GM18870 (cell line): Measurements from ENCODE around the gene DESI1.
"Not testable (repeated sequence)": the region's sequence is repeated elsewhere in the genome, so short reads cannot be mapped to it uniquely, and the experiment has no call there.

Experiments
- ATAC-seq: cut with Tn5 transposase; IDR thresholded peaks from one replicate; pipeline ENCODE4 v1.9.1; 2021; ENCODE audit warnings: moderate library complexity; ENCODE audit not compliant: unreplicated experiment

Gene DESI1

DNA sequence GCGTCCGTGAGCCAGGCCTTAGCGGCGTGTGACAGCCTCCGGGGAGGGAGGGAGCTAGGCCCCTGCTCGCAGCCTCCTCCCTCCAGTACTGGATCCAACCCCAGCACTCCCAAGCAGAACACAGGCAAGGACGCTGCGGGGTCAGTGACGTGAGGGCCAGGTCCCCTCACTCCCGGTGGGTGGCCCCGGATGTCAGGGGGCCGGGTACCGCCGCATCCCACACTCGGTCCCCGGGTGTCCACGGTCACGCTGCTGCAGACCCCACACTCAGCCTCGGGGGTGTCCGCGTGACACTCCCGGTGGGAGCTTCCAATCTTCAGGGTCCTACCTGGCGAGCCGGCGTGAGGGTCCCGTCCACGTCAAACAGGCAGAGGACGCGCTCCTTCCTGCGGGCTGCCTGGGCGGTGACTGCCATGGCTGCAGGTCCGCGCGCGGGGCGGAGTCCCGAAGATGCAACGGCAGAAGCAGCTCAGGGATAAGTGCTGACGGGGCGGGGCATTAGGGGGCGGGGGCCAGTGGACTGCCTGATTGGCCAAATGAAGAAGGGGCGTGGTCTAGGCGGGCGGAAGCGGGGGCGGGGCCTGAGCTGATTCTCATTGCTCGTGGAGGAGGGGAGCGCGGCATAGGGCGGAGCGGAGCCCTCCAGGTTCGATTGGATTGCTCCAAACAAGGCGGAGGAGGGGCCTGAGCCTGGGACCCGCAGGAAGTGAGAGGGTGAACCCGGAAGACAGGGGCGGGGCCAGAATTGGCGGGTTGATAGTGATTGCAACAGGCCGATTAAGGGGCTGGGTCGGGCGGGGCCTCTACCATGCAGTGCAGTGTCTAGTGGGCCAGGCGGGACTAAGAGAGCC, 31.2 kb downstream of the DESI1 start, which contains the start of gene PMM1:
TSS of gene PMM1 (minus strand) at position 450 of the 851 bp plus-strand sequence. CDS start at position 415, 35 bp downstream.
- peak; percentile 66 for ATAC-seq

DNA sequence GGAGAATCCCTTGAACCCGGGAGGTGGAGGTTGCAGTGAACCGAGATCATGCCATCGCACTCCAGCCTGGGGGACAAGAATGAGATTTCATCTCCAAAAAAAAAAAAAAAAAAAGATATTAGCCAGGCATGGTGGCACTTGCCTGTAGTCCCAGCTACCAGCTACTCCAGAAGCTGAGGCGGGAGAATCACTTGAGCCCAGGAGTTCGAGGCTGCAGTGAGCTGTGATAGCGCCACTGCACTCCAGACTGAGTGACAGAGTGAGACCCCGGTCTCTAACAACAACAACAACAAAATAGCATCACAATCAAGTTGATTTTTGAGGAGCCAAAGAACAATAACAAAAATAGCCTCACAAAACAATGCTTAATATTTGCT, 33.5 kb downstream of the DESI1 start:
- ATAC-seq: no peak

DNA sequence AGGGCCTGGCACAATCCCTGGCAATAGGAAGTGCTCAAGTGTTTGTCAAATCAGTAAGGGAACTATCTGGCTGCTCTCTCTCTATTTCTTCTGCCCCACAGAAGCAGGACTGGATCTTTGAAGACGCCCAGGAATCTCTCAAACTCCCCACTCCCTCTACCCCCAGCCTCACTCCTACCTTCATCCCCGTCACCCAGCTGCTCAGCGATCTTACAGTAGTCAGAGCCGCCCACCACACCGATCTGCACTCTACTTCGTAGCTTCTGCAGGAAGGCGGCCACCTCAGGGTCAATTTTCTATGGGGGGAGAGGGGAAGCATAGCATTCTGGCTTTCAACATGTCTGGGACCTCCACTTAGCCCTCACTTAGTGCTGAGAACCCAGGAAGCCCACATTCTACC, 34.9 kb downstream of the DESI1 start:
- no peak for ATAC-seq

DNA sequence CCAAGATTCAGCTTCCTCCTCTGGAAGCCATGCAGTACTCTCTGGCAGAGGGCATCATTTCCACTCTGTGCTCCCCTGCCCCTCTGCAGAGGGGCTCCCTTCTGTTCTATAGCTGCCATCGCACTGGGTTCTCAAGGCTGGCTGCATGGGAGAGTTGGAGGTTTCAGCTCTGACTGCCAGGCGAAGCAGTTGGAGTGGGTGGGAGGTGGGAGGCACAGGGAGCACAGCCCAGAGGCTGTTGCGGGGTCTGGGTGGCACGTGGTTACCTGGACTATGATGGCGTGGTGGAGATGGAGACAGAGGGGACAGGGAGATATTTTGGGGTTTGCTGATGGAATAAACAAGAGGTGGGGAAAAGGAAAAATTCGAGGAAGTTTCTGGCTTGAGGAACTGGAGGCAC, 36.0 kb downstream of the DESI1 start:
- ATAC-seq: no peak

DNA sequence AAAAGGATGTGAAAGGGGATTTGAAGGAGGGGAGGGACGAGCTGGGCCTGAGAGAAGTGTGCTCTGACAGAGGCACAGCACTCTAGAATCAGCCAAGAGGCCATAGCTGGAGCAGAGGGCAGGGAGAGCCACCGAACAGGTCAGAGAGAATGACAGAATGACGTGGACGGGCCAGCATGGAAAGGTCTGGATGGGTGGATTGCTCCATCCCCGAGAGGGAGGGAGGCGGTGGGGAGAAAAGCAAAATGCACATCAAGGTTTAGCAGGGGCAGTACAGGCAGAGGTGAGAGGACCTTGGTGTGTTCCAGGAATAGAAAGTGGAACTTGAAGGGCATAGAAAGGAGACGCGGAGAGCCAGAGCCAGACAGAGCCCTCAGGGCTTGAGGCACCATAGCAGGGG, 38.1 kb downstream of the DESI1 start:
- no peak for ATAC-seq

DNA sequence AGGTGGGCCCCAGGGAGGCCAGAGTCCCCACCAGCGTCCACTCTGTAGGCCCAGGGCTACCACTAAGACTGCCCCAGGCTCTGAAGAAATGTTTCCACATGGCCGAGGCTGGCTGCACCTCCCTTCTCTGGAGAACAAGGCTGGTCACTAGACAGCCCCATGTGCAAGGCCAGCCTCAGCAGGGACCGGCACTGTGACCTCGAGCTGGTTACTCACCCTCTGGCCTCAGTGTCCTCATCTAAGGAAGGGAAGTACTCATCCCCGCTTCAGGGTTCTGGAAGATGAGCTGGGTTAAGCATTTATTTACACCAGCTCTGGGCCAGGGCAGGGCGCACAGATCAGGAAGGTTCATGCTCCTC, 40.9 kb downstream of the DESI1 start:
- ATAC-seq: no peak

DNA sequence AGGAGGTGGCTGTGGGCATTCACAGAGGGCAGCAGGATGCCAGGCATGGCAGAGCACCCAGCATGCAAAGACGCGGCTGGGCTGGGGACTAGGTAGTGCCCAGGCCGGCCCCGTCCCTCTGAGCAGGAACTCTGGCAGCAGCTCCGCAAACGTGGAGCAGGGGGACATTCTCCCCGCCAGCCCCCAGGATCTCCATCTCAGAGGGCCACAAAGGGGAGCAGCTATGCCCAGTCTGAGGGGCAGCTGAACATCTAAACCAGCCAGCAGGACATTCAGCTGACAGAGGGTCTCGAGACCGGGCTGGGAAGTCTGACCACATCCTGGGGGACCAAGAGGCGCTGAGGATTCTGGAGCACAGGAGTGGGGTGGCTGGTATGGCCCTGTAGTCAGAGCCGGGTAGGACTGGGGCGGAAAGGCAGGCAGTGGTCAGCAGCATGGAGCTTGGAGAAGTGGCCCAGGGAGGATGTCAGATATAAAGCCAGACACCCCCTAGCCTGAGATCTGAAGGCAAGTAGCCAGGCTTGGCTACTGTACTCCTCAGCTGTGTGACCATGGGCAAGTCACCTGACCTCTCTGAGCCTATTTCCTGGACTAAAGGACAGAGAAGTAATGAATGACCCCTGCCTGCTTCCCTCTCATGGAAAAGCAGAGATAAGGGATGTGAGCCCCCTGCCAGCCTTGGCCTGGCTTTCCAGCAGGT, 41.4 kb downstream of the DESI1 start:
- no peak for ATAC-seq

DNA sequence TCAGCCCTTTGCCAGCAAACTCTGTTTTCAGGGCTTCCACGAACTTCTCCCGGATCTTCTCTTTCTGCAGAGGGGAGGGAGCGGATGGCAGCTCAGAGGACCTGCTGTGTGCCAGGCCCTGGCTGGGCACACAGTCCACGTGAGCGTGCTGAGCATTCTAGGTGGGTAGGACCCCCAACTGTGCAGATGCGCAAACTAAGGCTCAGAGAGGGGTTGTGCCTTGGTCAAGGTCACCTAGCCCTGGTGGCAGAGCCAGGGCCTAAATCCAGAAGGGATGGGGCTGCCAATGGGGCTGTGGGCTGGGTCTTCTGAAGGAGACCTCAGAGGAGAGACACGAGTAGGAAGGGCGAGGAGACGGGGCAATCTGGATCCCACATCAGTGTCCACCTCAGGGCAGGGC, 42.0 kb downstream of the DESI1 start:
- no peak for ATAC-seq

DNA sequence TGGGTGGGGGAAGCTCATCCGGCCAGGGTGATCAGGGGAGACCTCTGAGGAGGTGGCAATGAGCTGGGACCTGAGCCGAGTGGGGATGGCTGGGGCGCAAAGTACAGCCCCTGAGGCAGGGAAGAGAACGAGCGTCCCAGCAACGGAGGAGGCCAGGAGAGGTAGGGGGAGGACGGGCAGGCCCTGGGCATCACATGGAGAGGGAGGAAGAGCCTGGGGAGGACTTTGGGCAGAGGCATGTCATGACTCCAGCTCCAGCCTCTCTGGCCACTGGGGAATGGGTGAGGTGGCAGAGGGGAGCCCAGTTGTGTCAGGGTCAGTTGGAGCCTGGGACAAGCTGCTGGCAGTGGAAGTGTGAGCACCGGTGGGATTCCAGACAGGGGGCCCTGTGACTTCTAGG, 42.7 kb downstream of the DESI1 start:
- no peak for ATAC-seq

DNA sequence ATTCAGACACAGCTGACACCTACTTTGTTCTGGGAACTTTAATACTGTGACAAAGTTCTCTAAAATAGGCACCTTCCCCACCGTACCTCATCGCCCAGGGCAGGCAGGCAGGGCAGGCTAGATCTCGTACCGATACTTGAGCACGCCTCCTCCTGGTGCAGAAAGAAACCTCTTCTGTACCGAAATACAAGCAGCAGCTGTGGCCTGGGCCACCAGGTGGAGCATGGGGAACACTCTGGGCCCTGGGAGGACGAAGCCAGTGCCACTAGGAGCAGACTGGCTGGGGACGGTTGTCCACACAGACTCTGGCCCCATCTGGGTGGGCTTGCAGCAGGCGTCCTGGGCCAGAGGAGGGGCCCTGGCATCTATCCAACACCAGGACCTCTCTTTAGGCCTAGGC, 44.0 kb downstream of the DESI1 start:
- no peak for ATAC-seq

DNA sequence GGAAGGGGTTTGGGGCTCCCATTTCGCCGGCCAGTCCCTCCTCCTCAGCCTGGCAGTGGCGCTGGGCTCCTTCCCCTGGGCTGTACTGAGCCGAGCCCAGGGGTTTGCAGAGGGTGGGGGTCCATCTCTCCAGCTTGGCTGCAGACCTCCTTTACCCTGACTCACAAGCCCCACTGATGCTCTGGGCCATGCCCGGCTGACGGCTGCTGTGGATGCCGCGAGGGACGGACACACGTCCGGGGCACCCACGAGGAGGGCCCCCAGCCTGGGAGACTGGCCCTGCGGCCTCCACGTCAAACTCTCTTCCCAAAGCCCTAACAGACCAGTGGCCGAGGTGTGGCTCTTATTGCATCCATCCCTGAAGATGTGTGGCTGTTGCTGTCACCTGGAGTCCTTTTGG, 45.3 kb downstream of the DESI1 start:
- no peak for ATAC-seq

DNA sequence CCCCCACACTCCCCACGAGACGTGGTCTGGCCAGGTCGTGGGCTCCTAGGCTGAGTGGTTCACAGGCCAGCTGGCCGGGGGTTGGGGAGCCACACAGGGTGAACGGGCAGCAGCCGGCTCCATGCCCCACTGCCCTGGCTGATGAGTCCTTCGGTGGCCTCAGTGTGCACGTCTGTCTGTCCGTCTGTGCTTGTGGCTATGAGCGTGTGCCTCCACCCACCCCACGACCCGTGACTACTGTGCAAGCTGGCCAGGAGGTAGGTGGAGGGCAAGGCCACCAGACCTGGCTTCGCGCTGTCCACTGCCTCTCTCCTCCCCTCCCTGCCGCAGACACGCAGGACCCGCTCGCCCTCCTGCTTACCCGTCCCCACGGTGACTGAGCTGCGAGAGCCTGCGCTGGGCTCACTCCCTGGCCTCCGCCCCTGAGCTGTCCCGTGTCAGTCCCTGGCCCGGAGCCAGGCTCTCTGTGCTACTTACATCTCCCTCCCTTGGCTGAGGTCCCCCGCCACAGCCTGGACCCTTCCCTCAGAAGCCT, 45.9 kb downstream of the DESI1 start:
- ATAC-seq: no peak

DNA sequence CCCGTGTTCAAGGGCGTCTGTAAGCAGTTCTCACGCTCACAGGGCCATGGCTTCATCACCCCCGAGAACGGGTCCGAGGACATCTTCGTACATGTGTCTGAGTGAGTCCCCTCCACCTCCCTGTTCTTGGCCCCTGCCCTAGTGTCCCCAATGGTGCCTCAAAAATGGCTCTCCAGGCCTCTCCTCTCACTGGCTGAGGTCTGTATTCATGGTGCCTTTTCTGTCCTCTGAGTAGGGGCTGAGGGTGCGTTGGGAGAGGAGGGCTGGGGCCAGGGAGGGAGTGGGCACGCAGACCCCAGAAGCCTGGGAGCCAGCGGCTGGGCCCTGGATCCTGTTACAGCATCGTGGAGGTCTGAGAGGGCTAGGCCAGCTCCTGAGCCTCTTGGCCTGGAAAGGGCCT, 47.2 kb downstream of the DESI1 start:
- no peak for ATAC-seq

DNA sequence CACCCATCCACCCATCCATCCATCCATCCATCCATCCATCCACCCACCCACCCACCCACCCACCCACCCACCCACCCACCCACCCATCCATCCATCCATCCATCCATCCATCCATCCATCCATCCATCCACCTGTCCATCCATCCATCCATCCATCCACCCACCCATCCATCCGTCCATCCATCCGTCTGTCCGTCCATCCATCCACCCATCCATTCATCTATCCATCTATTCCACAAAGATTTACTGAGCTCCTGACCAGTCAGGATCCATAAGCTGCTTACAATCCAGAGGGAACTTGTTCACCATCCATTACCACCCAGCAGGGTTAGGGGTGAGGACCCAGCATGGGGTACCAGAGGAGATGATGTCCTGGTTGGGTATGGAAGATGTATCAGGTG, 48.5 kb downstream of the DESI1 start:
- ATAC-seq: not testable (repeated sequence)

DNA sequence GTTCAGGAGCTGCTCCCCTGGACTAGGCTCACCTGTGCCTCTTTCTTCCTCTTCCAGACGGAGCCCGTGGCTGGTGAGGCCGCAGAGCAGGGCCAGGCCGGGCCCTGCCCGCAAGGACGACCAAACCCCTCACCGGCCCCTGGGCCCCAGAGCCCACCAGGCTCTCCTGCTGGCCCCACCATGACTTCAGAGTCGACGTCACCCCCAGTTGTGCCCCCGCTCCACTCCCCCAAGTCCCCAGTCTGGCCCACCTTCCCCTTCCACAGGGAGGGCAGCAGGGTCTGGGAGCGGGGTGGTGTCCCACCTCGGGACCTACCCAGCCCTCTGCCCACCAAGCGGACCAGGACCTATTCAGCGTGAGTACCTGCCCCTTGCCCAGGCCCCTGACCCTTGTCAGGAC, 49.1 kb downstream of the DESI1 start:
- no peak for ATAC-seq

DNA sequence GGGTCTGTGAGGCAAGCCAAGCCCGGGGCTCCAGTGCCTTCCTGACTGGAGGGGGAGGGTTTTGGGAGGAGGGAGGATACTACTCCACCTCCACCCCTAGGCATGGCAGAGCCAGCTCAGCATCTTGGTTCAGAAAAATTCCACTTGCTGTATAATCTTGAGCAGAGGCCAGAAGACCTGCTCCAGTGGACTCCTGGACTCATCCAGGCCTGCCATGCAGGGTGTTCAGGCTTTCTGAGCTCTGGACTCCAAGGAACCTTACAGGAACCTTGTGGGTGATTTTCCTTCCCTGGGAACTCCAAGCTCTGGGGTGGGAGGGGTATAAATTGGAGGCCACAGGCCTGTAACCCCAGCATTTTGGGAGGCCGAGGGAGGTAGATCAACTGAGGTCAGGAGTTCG, 50.6 kb downstream of the DESI1 start:
- no peak for ATAC-seq

DNA sequence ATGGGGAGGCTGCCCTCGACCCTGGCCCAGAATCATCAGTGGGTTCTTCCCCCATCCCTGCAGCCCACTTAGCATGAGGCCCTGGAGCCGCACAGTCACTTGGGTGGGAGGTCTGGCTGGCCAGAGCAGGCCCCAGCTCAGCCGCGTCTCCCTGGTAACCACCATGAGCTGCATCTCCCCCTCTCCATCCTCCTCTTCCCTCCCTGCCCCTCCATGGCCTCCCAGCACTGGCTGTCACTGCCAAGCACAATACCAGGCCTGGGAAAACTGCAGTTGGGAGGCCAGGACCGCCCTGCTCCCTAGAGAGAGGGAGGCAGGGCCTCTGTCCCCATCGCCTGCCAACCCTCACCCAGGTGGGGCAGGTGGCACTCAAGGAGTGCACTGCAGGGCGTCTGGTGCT, 52.0 kb downstream of the DESI1 start:
- no peak for ATAC-seq

DNA sequence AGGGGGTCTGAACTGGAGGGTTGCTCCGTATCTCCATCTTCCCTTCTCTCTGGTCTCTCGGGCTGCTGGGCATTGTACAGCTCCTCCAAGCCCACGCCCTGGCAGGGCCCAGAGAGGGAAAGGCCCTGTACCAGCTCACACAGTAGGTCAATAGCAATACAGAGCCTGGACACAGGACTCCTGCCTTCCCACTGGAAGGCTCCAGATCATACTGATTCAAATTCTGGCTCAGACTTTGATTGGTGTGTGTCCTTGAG, 53.4 kb downstream of the DESI1 start:
- no peak for ATAC-seq

DNA sequence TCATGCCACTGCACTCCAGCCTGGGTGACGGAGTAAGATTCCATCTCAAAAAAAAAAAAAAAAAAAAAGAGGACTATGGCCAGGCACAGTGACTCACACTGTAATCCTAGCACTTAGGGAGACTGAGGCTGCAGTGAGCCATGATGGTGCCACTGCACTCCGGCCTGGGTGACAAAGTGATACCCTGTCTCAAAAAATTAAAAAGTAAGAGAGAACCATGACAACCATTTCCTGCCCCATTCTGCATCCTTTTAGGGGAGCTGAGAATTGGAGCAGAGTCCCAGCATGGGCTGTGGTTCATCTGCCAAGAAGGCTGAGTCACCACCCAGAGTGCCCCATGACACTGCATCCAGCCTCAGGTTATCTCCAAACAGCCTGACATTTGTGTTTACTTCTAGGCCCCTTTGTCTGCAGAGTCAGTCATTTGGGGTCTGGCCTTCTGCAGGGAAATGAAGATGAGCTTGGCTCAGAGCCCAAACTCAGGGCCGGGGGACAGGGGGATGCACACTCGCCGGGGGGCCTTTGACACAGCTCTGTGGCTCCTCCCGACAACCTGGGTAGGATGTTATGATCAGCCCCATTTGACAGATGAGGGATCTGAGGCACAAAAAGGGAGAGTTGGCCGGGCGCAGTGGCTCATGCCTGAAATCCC, 55.3 kb downstream of the DESI1 start:
- ATAC-seq: no peak

DNA sequence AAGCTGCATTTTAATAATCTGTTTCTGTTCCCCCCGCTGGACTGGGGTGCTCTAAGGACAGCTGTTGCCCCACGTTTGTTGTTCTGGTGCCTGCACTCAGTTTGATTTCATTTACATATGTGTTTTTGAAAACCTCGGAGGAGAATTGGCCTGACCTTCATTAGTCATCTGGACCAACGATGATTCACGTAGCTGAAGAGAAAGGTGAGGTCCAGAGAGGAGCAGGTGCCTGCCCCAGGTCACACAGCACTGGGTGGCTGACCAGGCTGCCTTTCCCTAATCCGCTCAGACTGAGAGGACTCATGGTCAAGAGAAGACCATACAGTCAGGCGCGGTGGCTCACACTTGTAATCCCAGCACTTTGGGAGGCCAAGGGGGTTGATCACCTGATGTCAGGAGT, 56.3 kb downstream of the DESI1 start:
- no peak for ATAC-seq

DNA sequence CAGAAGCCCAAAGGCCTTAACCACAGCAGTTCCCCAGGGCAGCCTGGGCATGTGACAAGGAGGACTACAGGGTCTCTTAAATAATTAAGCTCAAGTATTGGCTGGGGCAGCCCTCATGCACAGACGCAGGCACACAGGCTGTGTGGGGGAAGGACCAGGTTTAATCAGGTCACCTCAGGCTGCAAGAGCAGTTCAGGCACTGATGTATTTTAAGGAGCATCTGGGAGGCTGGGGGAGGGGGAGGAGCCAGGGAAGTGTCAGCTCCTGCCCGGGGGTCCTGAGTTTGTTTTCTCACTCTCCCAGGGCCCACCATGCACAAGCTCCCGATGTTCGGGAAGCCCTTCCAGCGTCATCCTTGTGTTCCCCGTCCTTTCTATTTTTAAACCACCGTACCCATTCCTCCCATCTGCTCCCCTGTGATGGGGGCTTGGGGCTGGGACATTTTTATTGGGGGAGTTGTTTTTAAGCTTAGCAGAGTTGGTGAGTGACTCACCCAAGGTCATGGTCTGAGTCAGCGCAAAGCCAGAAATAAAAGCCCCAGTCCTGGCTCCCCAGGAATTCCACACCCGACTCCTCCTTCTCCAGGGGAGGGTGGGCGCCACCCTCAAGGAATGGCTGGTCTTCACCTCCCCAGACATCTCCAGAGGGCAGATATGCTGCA, 57.7 kb downstream of the DESI1 start:
- ATAC-seq: no peak

DNA sequence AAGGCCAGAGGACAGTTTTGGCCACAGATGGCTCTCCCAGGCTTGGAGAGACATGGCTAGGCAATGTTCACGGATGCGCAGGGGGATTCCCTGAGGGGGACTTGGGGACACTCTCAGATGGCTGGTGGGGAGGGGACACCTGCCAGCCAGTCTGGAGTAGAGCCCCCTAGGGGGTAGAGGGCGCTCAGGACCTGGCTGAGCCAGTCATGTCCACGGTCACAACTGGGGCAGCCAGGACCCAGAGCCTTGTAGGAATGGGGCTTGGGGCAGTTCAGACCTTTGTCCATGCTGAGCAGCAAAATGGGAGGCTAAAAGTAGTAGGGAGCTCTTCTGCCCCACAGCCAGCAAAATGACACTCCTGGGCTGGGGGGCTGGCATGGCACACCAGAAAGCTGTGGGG, 58.4 kb downstream of the DESI1 start:
- no peak for ATAC-seq
